Measurements from ENCODE around the gene VPS26C. TPM values are rescaled to one million over a fixed set of nuclear protein-coding genes. Genes with fewer than 3 reads are reported as not detected.

Gene VPS26C
- total RNA-seq, 1 donor from 2014 or later: 31.2 TPM

GRCh38 chr21:37249112-37249904, 17.8 kb downstream of the VPS26C start:
- no peak for TF ChIP-seq CTCF (conservative IDR thresholded peaks at IDR 0.05; ENCODE audit: low read depth, low read length)
- DNase-seq (ENCODE audit: low read depth): no peak
- H3K4me3 ChIP-seq (ENCODE audit: low read depth, low read length): no peak overlapping the region

- DNase-seq (ENCODE audit: low read depth): no peak
- no peak for TF ChIP-seq CTCF (conservative IDR thresholded peaks at IDR 0.05; ENCODE audit: low read depth, low read length)
- no peak overlapping the region for H3K4me3 ChIP-seq (ENCODE audit: low read depth, low read length)
Measured at GRCh38 chr21:37248298-37248697, 18.8 kb downstream of the VPS26C start.

- DNase-seq (ENCODE audit: low read depth): no peak
- no peak overlapping the region for H3K4me3 ChIP-seq (ENCODE audit: low read depth, low read length)
- TF ChIP-seq CTCF (conservative IDR thresholded peaks at IDR 0.05; ENCODE audit: low read depth, low read length): no peak
Measured at GRCh38 chr21:37245151-37245550, 22.0 kb downstream of the VPS26C start.

- DNase-seq (ENCODE audit: low read depth): no peak
- no peak for TF ChIP-seq CTCF (conservative IDR thresholded peaks at IDR 0.05; ENCODE audit: low read depth, low read length)
Measured at GRCh38 chr21:37244501-37245095, 22.5 kb downstream of the VPS26C start.

GRCh38 chr21:37243961-37244360, 23.2 kb downstream of the VPS26C start:
- DNase-seq (ENCODE audit: low read depth): no peak
- no peak overlapping the region for H3K4me3 ChIP-seq (ENCODE audit: low read depth, low read length)
- no peak for TF ChIP-seq CTCF (conservative IDR thresholded peaks at IDR 0.05; ENCODE audit: low read depth, low read length)

More at GRCh38 chr21:37244501-37245095, 22.5 kb downstream of the VPS26C start:
- H3K4me3 ChIP-seq (ENCODE audit: low read depth, low read length): no peak overlapping the region

GRCh38 chr21:37241426-37241825, 25.7 kb downstream of the VPS26C start:
- no peak overlapping the region for H3K4me3 ChIP-seq (ENCODE audit: low read depth, low read length)
- TF ChIP-seq CTCF (conservative IDR thresholded peaks at IDR 0.05; ENCODE audit: low read depth, low read length): no peak
- DNase-seq (ENCODE audit: low read depth): no peak

Data from epithelial cell of proximal tubule (primary cell).